Epithelial cell of proximal tubule (primary cell): Measurements from ENCODE around the gene CREB3L2. TPM values are rescaled to one million over a fixed set of nuclear protein-coding genes. Genes with fewer than 3 reads are reported as not detected.

ENCODE experiments used
- DNase-seq: peaks from one replicate; pipeline ENCODE4 v3.0.0-alpha.2; 2011; ENCODE audit warnings: low read depth
- H3K4me3 ChIP-seq: 2 replicates; pipeline ENCODE4 v1.5.1; 2011; ENCODE audit warnings: low read depth, mild to moderate bottlenecking, low read length
- CTCF ChIP-seq: conservative IDR thresholded peaks from 2 replicates; pipeline ENCODE4 v1.5.1; 2012; ENCODE audit warnings: low read depth, mild to moderate bottlenecking, low read length
- total RNA-seq: library from RNA; depleted of rRNA; stranded (reverse); fragments of >200 nt; gene quantifications from 2 replicates; pipeline ENCODE4 v1.2.3, GENCODE V29; 2015

CREB3L2 gene
- total RNA-seq, 1 donor from 2014 or later, result 18.3 TPM

GRCh38 chr7:137848095-137848494 is 153.8 kb downstream of the CREB3L2 start:
- TF ChIP-seq CTCF, result no peak
- DNase-seq, result no peak
- no peak overlapping the region for H3K4me3 ChIP-seq

- no peak for TF ChIP-seq CTCF
- DNase-seq, result no peak
- H3K4me3 ChIP-seq, result no peak overlapping the region
Observed at GRCh38 chr7:137847568-137848050, 154.3 kb downstream of the CREB3L2 start.

- no peak for DNase-seq
- TF ChIP-seq CTCF, result no peak
- H3K4me3 ChIP-seq, result peak within 1 kb of the TSS; percentile 50
Observed at GRCh38 chr7:137846827-137847567, 154.9 kb downstream of the CREB3L2 start, which contains the start of gene DGKI. Gene DGKI, minus strand, starts transcription at chr7:137846974.

GRCh38 chr7:137846549-137846826 is 155.4 kb downstream of the CREB3L2 start:
- peak overlapping the region; percentile 50 for H3K4me3 ChIP-seq
- DNase-seq, result no peak
- TF ChIP-seq CTCF, result no peak

GRCh38 chr7:137844677-137845425 is 157.0 kb downstream of the CREB3L2 start:
- no peak overlapping the region for H3K4me3 ChIP-seq
- no peak for TF ChIP-seq CTCF
- DNase-seq, result no peak

- no peak for DNase-seq
Observed at GRCh38 chr7:137839903-137840779, 161.7 kb downstream of the CREB3L2 start.

More at GRCh38 chr7:137839903-137840779, 161.7 kb downstream of the CREB3L2 start:
- no peak for TF ChIP-seq CTCF
- H3K4me3 ChIP-seq, result no peak overlapping the region
